ENCODE measurements around the gene ADCY5.

Gene ADCY5

GRCh38 chr3:123411340-123412040 is 37.4 kb downstream of the ADCY5 start:
- DNase-seq (ENCODE audit: low read depth) = no peak
- no peak for TF ChIP-seq CTCF (IDR thresholded peaks at IDR 0.05; ENCODE audit: low read depth, low read length, missing control alignments)
- H3K4me3 ChIP-seq (ENCODE audit: low read depth, low read length) = no peak overlapping the region

- no peak for DNase-seq (ENCODE audit: low read depth)
- TF ChIP-seq CTCF (IDR thresholded peaks at IDR 0.05; ENCODE audit: low read depth, low read length, missing control alignments) = no peak
- H3K4me3 ChIP-seq (ENCODE audit: low read depth, low read length) = no peak overlapping the region
Observed at GRCh38 chr3:123410149-123410515, 38.8 kb downstream of the ADCY5 start.

- no peak overlapping the region for H3K4me3 ChIP-seq (ENCODE audit: low read depth, low read length)
- no peak for TF ChIP-seq CTCF (IDR thresholded peaks at IDR 0.05; ENCODE audit: low read depth, low read length, missing control alignments)
- DNase-seq (ENCODE audit: low read depth) = no peak
Observed at GRCh38 chr3:123409443-123410148, 39.3 kb downstream of the ADCY5 start.

DNA sequence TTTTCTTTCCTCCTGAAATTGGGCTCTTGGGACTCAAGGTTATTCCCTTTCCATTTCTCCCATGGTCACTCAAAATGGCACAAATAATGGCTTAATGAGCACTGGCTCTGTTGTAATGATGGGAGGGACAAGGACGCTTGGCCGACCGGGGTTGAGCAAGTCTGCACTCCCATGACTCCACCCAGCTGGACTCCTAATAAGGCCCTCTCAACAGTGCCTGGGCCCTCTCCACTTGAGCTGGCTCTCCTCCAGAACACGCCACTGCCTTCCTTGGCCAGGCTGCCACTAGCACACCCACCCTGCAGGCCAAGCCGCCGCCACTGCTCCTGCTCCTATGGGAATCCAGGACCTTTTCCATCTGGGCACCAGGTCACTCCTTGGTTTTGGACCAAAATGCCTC is 42.3 kb downstream of the ADCY5 start:
- H3K4me3 ChIP-seq (ENCODE audit: low read depth, low read length) = no peak overlapping the region
- TF ChIP-seq CTCF (IDR thresholded peaks at IDR 0.05; ENCODE audit: low read depth, low read length, missing control alignments) = no peak
- no peak for DNase-seq (ENCODE audit: low read depth)

GRCh38 chr3:123405936-123406510 is 42.9 kb downstream of the ADCY5 start:
- no peak overlapping the region for H3K4me3 ChIP-seq (ENCODE audit: low read depth, low read length)
- no peak for TF ChIP-seq CTCF (IDR thresholded peaks at IDR 0.05; ENCODE audit: low read depth, low read length, missing control alignments)
- DNase-seq (ENCODE audit: low read depth) = no peak

- TF ChIP-seq CTCF (IDR thresholded peaks at IDR 0.05; ENCODE audit: low read depth, low read length, missing control alignments) = no peak
- H3K4me3 ChIP-seq (ENCODE audit: low read depth, low read length) = no peak overlapping the region
- DNase-seq (ENCODE audit: low read depth) = no peak
Observed at GRCh38 chr3:123405021-123405420, 43.9 kb downstream of the ADCY5 start.

All from GM12864 (cell line).